Measurements from ENCODE around the gene MYOM3.
A peak's percentile ranks its signal among the peaks of the same experiment; 100 is the strongest.

The MYOM3 gene

DNA sequence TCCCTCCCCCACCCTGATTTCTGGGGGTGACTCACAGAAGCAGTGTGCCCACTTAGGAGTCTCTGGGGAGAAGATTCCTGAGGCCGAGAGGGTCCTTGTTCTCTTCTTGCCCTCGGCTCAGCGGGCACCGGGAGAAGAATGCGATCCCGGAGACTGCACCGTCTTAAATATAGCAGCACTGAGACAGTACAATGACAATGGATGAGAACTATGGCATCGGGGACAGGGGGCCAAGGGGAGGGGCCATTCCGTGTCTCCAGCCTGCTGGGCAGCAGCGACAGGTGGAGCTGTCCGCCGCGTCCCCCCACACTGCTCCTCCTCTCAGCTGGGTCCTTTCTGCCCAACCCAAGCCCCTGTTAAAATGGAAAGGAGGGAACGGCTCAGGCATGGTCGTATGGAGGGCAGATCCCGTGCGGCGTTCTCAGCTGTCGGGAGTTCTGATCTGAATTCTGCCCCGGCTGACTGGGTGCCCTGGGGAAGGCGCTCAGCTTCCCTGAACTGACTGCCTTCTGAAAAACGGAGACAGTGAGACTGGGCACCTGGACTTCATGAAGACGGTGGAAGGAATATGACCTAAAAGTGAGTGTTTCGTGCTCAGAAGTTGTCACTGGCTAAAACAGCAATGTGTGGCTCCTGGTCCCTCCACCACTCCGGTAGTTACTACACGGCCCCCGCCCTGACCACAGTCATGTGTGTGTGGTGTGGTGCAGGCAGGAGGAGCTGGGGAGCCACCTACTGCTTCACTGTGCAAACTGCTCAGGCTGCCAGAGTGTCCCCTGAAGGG is at the start of gene MYOM3:
TSS of gene MYOM3 (minus strand) at position 140 of the 784 bp plus-strand sequence. CDS start 3,499 bp downstream, outside the sequence.
- DNase-seq (ENCODE audit: low read depth), result peak; percentile 23

GRCh38 chr1:24161270-24161669 is 49.3 kb upstream of the MYOM3 start:
- DNase-seq (ENCODE audit: low read depth), result no peak

- no peak for DNase-seq (ENCODE audit: low read depth)
Measured at GRCh38 chr1:24159366-24159765, 47.4 kb upstream of the MYOM3 start.

GRCh38 chr1:24157918-24158481 is 46.1 kb upstream of the MYOM3 start:
- DNase-seq (ENCODE audit: low read depth), result no peak

- no peak for DNase-seq (ENCODE audit: low read depth)
Measured at GRCh38 chr1:24156542-24157260, 44.8 kb upstream of the MYOM3 start.

DNA sequence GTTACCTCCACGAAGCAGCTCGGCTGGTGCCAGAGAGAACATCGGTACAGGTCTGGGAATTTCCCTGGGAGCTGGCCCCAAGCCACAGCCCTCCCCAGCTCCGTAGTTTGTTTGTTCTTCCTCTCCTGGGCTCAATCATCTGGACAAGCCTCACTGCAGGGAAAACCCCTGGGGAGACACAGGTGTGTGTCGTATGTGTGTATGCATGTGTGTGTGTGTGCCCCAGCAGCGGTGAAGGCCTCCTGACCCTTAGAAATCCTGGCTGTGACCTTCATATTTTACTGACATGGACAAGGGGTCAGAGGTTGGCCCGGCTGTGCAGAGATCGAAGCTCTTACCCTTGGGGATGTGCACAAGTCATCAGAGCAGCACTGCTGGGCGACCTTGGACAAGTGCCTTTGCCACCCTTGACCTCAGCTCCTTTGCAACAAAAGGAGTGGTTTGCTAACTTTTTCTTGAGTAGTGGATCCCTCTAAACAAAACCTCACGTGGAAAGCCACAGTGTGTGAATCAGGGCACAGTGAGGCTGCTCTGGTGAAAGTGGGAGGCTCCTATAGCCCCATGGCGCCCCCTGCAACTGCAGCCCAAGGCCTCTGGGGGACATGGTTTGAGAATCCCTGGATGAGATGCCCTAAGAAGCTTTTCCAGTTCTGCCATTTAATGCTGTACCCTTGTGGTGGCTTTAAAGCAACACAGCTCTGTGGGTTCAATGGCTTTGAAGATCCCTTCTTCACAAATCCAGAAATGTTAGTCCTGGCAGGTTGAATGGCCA is 43.3 kb upstream of the MYOM3 start:
- DNase-seq (ENCODE audit: low read depth), result no peak

GRCh38 chr1:24154215-24154614 is 42.3 kb upstream of the MYOM3 start:
- no peak for DNase-seq (ENCODE audit: low read depth)

DNA sequence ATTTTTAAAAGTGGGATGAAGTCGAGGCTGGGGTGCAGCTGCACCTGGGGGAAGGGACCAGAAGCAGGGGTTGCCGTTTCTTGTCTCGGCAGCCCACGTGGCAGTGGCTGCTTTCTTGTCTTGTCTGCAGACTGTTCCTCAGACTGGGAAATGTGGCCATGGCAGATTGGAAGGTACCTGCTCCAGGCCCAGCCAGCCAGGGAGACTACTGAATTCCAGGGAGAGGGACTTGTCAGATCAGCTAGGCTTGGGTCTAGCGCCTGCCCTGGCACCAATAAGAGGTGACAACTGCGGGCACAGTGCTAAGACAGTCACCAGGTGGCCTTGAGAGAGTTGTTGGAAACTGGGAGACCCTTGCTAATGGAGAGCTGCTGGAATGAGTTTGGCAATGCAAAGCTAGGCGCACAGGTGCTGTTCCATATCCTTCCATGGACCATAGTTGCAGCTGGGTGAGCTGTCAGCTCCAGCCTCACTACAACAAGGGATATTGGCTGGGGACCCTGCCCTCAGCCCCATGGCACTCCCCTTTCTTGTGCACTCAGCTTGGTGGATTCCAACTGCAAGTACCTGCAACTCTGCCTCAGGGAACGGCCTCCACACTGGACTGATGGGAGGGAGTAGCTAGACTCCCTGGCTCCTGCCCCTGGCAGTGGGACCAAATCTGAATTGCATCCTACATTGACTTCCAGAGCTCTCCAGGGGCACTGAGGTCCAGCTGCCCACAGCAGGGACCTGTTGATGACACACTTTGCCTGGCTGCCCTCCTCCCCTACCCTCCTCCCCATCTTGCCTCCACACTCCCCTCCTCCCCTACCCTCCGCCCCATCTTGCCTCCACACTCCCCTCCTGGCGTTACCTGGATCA is 40.9 kb upstream of the MYOM3 start:
- DNase-seq (ENCODE audit: low read depth), result no peak

- DNase-seq (ENCODE audit: low read depth), result no peak
Measured at GRCh38 chr1:24151175-24151533, 39.2 kb upstream of the MYOM3 start.

GRCh38 chr1:24150234-24151174 is 38.6 kb upstream of the MYOM3 start:
- peak; percentile 86 for DNase-seq (ENCODE audit: low read depth)

DNA sequence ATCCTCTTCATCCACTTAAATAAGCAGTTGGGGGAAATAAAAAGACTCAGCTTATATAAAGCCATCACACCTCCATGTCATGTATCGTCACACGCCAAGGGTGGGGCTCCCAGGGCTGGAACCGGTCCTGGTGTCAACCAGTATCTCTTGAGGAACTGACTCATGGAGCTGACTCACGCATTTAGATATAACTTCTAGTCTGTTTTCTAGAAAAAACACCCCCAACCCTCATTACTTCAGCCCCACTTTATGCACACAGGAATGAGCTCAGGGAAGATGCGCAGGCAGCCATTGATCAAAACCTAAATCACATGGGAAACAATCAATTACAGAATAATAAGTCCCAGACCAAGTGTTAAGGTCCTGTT is 37.9 kb upstream of the MYOM3 start:
- no peak for DNase-seq (ENCODE audit: low read depth)

DNA sequence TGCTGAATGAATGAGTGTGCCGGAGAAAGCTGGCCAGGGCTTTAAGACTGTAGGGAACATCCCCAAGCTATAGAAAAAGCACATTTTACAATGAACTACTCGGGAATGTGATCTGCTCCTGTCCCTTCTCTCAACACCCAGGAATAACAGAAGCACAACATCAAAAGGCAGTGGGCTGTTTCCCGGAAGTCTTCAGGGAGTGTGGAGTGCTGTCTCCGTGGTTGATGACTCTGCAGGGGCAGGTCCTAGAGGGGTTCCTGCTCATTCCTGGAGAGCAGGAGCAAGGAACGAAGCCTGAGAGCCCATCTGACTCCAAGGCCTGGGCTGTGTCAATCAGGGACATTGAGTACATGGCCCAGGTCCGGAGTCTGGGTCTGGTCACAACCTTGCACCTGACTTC is 35.9 kb upstream of the MYOM3 start:
- DNase-seq (ENCODE audit: low read depth), result no peak

DNA sequence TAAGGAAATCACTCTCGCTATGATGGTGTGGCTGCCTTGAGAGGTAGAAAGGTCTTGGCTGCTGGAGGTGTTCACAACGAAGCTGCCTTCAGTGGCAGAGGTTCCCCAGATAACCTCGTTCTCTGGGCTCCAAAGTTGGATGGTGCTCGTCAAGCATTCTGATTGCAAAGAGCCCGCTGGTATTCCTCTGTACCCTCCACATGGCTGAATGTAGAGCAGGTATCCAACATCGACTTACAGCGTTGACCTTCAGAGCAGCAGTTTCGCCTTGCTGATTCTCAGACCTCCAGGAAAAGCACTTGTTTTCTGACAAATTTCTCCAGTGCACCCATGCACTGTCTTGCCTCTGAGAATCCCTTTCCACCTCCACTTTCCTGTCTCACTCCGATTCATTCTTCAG is 35.3 kb upstream of the MYOM3 start:
- no peak for DNase-seq (ENCODE audit: low read depth)

DNA sequence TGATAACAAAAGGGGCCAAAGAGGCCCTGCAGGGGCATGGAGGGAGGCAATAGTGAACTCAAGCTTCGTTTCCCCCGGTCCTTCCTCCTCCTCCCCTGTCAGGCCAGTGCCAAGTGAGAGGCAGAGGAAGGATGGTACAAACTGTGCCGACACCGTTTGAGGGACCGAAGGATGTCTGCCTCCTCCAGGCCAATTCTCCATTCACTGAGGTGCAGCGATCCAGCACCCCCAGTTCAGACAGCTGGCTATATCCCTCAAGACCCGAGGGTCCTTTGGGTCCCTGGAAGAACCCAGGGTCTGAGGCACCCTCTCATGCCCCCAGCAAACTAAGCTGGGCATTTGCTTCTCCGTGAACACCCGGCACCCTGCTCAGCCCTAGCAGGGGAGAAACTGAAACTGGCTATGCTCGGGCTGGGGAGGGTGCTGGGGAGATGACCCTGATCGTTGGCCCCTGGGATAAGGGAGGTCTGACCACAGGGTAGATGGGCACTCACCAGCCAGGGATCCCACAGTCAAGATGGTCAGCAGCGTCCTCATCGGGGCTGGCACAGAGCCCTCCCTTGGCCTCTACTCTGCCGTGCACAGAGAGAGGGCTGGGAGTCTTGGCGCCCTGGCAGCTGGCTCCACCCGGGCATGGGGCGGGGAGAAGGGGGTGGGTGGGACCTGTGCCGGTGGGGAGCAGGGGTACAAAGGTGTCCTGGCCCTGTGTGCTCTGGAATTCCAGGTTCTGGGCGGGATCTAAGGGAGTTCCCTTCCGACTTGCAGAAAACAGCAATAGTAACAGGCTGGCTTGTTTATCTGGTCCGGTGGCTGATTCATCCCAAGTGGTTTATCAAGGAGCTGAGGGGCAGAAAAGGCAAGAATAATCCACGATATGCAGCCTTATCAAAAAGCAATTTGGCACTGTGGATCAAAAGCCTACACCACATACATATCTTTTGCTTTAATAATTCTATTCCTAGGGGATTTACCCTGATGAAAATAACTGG is 30.9 kb upstream of the MYOM3 start, which contains the start of gene IL22RA1:
TSS of gene IL22RA1 (minus strand) at position 595 of the 989 bp plus-strand sequence. CDS start at position 537, 58 bp downstream.
- DNase-seq (ENCODE audit: low read depth), result no peak

DNA sequence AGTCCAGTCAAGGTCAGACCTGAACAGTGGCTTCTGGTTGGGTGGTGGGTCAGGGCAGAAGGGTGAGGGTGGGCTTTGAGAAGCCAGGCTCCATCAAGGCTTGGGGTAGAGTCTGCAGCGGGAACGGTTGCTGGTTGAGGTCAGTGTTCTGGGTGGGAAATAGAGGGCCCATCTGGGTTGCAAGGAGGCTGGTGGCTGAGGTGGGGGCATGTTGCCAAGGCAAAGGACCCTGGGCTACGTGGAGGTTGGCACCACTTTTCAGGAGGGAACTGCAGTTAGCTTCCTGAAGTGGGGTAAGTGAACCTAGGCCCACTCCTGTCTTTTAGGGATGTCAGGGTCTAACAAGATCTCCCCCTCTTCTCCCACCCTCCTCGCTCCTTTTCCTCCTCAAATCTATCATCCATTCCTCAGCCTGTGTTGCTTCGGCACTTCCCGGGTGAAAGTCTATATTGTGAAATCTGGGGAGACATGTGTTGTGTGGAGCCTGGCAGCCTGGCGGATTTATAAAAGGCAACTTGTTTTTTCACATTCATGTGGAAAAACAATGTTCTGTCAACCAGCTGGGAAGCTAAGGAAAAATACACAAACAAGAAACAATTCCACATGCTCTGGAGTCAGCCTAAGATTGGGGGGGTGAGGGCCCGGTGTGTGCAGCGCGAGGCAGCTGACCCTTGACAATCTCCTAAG is 29.5 kb upstream of the MYOM3 start:
- DNase-seq (ENCODE audit: low read depth), result no peak

DNA sequence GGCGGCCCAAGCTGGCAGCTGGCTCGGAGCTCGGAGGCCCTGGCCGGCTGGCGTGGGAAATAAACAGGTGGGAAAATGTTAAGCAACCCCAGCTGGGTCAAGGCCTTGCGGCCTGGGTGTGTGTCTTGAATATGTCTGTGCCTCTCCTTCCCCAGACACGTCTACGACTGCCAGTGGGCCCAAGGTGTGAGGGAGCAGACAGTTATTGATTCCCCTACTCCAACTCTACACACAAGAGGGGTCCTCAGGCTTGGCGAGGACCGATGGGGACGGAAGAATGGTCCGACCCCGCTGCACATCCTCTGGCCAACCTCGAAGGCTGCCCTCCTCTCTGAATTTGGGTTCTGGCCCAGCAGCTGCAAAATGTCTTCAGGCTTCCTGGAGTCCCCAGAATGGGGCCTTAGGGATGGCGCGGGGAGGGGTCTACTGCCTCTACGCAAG is 28.8 kb upstream of the MYOM3 start:
- no peak for DNase-seq (ENCODE audit: low read depth)

DNA sequence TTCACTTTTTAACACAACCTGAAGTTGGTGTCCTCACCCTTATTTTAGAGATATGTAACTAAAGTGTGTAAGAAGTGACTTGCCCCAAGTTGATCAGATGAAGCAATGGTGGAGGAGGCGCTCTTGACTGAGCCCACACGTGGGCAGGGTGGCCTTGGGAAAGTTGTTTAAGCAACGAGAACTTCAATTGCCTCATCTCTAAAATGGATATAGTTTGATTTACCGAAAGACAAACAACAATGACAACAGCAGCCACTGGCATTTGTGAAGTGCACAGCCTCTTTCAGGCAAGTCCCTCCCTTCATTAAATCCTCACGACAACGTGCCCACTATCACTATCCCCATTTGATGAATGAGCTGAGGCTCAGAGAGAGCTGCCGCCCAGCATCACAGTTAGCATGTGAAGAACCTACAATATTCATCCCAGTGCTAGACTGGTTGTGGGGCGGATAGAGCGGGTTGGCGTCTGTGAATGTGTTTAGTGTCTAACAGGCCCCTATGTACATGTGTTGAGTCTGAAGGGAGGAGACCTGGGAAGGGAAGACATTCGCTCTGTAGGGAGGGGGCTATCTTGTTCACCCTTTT is 28.0 kb upstream of the MYOM3 start:
- DNase-seq (ENCODE audit: low read depth), result no peak

GRCh38 chr1:24139222-24139489 is 27.2 kb upstream of the MYOM3 start:
- DNase-seq (ENCODE audit: low read depth), result no peak

Measured in stimulated activated CD8-positive, alpha-beta memory T cell treated with anti-CD3 and anti-CD28 coated beads, Interleukin-7, amount 100 ng/mL, for 24 hours (primary cell).